MM.1S (cell line): ENCODE results near the gene SEC22A.

Experiments used
- DNase-seq: peaks from one replicate; pipeline ENCODE4 v3.0.0-alpha.2; 2015
- H2AFZ ChIP-seq: fragments of 300-600 bp; sonication (generic); 2 replicates; pipeline ENCODE4 v1.6.0; 2016; ENCODE audit warnings: antibody characterized with exemption, low read length
- H3F3A ChIP-seq: fragments of 300-600 bp; sonication (generic); 2 replicates; pipeline ENCODE4 v1.6.1; 2016; ENCODE audit warnings: mild to moderate bottlenecking, antibody characterized with exemption, low read length, moderate library complexity, mixed read lengths; ENCODE audit not compliant: insufficient read depth
- H3K27ac ChIP-seq: fragments of 300-600 bp; sonication (generic); 2 replicates; pipeline ENCODE4 v1.5.1; 2016; ENCODE audit warnings: mild to moderate bottlenecking, low read length
- H3K27me3 ChIP-seq: fragments of 300-600 bp; sonication (generic); replicated peaks from 2 replicates; pipeline ENCODE4 v1.6.0; 2016; ENCODE audit warnings: low read length; ENCODE audit not compliant: insufficient read depth
- H3K36me3 ChIP-seq: fragments of 300-600 bp; sonication (generic); replicated peaks from 2 replicates; pipeline ENCODE4 v1.6.1; 2016; ENCODE audit warnings: mild to moderate bottlenecking, low read length, mixed read lengths; ENCODE audit not compliant: insufficient read depth
- H3K4me1 ChIP-seq: fragments of 300-600 bp; sonication (generic); 2 replicates; pipeline ENCODE4 v1.6.1; 2016; ENCODE audit warnings: low read length, mixed read lengths
- H3K4me2 ChIP-seq: fragments of 300-600 bp; sonication (generic); 2 replicates; pipeline ENCODE4 v1.6.0; 2016; ENCODE audit warnings: low read depth, low read length
- H3K4me3 ChIP-seq: fragments of 300-600 bp; sonication (generic); 2 replicates; pipeline ENCODE4 v1.5.1; 2016; ENCODE audit warnings: low read length, mixed read lengths
- H3K79me2 ChIP-seq: fragments of 300-600 bp; sonication (generic); 2 replicates; pipeline ENCODE4 v1.6.1; 2016; ENCODE audit warnings: mixed run types, low read length, mixed read lengths
- H3K9ac ChIP-seq: fragments of 300-600 bp; sonication (generic); 2 replicates; pipeline ENCODE4 v1.6.1; 2016; ENCODE audit warnings: low read length, mixed read lengths
- H3K9me2 ChIP-seq: fragments of 300-600 bp; sonication (generic); replicated peaks from 2 replicates; pipeline ENCODE4 v1.6.1; 2016; ENCODE audit warnings: mild to moderate bottlenecking, low read length, mixed read lengths; ENCODE audit not compliant: insufficient read depth
- H3K9me3 ChIP-seq: fragments of 300-600 bp; sonication (generic); replicated peaks from 2 replicates; pipeline ENCODE4 v1.6.1; 2016; ENCODE audit warnings: mild to moderate bottlenecking, low read length, mixed read lengths; ENCODE audit not compliant: insufficient read depth
- H4K20me1 ChIP-seq: fragments of 300-600 bp; sonication (generic); 2 replicates; pipeline ENCODE4 v1.6.1; 2016; ENCODE audit warnings: mild to moderate bottlenecking, low read length, moderate library complexity, mixed read lengths; ENCODE audit not compliant: insufficient read depth
- CTCF ChIP-seq: fragments of 300-600 bp; sonication (generic); IDR thresholded peaks from 2 replicates; pipeline ENCODE4 v1.5.1; 2016; ENCODE audit warnings: antibody characterized with exemption, low read length, mixed read lengths
- EZH2 ChIP-seq: fragments of 300-600 bp; sonication (generic); optimal IDR thresholded peaks from 2 replicates; pipeline ENCODE3; 2017; ENCODE audit warnings: low read depth, mild to moderate bottlenecking, antibody characterized with exemption, low read length, mixed read lengths
- EZH2phosphoT487 ChIP-seq: fragments of 300-600 bp; sonication (generic); IDR thresholded peaks from 2 replicates; pipeline ENCODE4 v1.6.1; 2018; ENCODE audit warnings: antibody characterized with exemption, low read length

SEC22A gene

GRCh38 chr3:123157209-123157597 is 44.5 kb upstream of the SEC22A start:
- no peaks in the 10 kb centered on the region for H3K79me2 ChIP-seq
- H2AFZ ChIP-seq = no peak overlapping the region
- no peaks in the 10 kb centered on the region for H3K4me1 ChIP-seq
- H3F3A ChIP-seq = no peaks in the 10 kb centered on the region
- no peaks in the 10 kb centered on the region for H3K9me2 ChIP-seq
- H3K27me3 ChIP-seq = no peaks in the 10 kb centered on the region
- H3K27ac ChIP-seq = no peak overlapping the region
- H4K20me1 ChIP-seq = no peaks in the 10 kb centered on the region
- DNase-seq = no peak
- no peak overlapping the region for H3K4me3 ChIP-seq
- no peak overlapping the region for H3K9ac ChIP-seq
- no peak for TF ChIP-seq CTCF
- TF ChIP-seq EZH2 = no peak
- TF ChIP-seq EZH2phosphoT487 = no peak
- no peaks in the 10 kb centered on the region for H3K9me3 ChIP-seq
- H3K36me3 ChIP-seq = no peaks in the 10 kb centered on the region
- H3K4me2 ChIP-seq = no peak overlapping the region

GRCh38 chr3:123157598-123158287 is 44.0 kb upstream of the SEC22A start:
- Histone ChIP-seq H3K4me1 (no peaks in the 10 kb centered on the region), H4K20me1 (no peaks in the 10 kb centered on the region), H2AFZ (no peak overlapping the region), H3F3A (no peaks in the 10 kb centered on the region), H3K36me3 (no peaks in the 10 kb centered on the region), H3K9ac (no peak overlapping the region), H3K4me2 (no peak overlapping the region), H3K79me2 (no peaks in the 10 kb centered on the region), H3K9me2 (no peaks in the 10 kb centered on the region), H3K27ac (no peak overlapping the region), H3K9me3 (no peaks in the 10 kb centered on the region), H3K4me3 (no peak overlapping the region), H3K27me3 (no peaks in the 10 kb centered on the region)
- no peak for TF ChIP-seq EZH2
- no peak for TF ChIP-seq EZH2phosphoT487
- TF ChIP-seq CTCF = no peak
- DNase-seq = no peak

GRCh38 chr3:123158330-123158729 is 43.4 kb upstream of the SEC22A start:
- Histone ChIP-seq H4K20me1 (no peaks in the 10 kb centered on the region), H3K9me2 (no peaks in the 10 kb centered on the region), H3K4me1 (no peaks in the 10 kb centered on the region), H3K9ac (no peak overlapping the region), H3K4me2 (no peak overlapping the region), H3K4me3 (no peak overlapping the region), H3K36me3 (no peaks in the 10 kb centered on the region), H3K79me2 (no peaks in the 10 kb centered on the region), H3K9me3 (no peaks in the 10 kb centered on the region), H3F3A (no peaks in the 10 kb centered on the region), H3K27ac (no peak overlapping the region), H2AFZ (no peak overlapping the region), H3K27me3 (no peaks in the 10 kb centered on the region)
- no peak for DNase-seq
- TF ChIP-seq EZH2 (no peak), CTCF (no peak), EZH2phosphoT487 (no peak)
